NT2/D1 (cell line): Measurements from ENCODE around the gene SLC12A2.

Experiments
- SUZ12 ChIP-seq: IDR thresholded peaks from 2 replicates; pipeline ENCODE4 v1.6.1; 2011; ENCODE audit not compliant: insufficient read length, insufficient read depth; ENCODE audit errors: extremely low read depth
- YY1 ChIP-seq: IDR thresholded peaks from 2 replicates; pipeline ENCODE4 v1.6.1; 2011; ENCODE audit not compliant: insufficient read length, insufficient read depth
- ZNF274 ChIP-seq: IDR thresholded peaks from 2 replicates; pipeline ENCODE4 v1.6.1; 2011; ENCODE audit warnings: mild to moderate bottlenecking, low read depth, low read length

- TF ChIP-seq SUZ12 (no peak), YY1 (no peak), ZNF274 (no peak)
Observed at GRCh38 chr5:128126241-128126640, 42.7 kb downstream of the SLC12A2 start.
